SK-N-DZ (cell line): ENCODE data around the gene TMEM132A.

Experiments
- DNase-seq: peaks from one replicate; pipeline ENCODE4 v3.0.0-alpha.2; 2015; ENCODE audit warnings: low spot score
- small RNA-seq, 2 experiments: library from RNA; depleted of rRNA; stranded (forward); fragments of <200 nt; gene quantifications; one replicate each; pipeline ENCODE3, GENCODE V24; 2014

TMEM132A gene

GRCh38 chr11:60985991-60986915 lies 62.0 kb downstream of the TMEM132A start:
- no peak for DNase-seq

Small RNA genes lying within 50 kb of the gene (small RNA-seq; reads per million reads assigned to genes)
- 0 reads per million in 2 experiments for gene RNU6-933P
